ENCODE data around the gene OLFML2A.

The OLFML2A gene

GRCh38 chr9:124805186-124805585, 28.3 kb downstream of the OLFML2A start:
- Histone ChIP-seq H3K36me3 (replicated peaks; ENCODE audit: low read depth, low read length) (no peaks in the 10 kb centered on the region), H3K27me3 (ENCODE audit: low read depth, low read length) (no peaks in the 10 kb centered on the region), H3K79me2 (ENCODE audit: low read length) (no peaks in the 10 kb centered on the region), H3K9me3 (ENCODE audit: insufficient read depth, low read length) (no peaks in the 10 kb centered on the region), H3K4me1 (ENCODE audit: low read length) (peaks cover 23% of the 10 kb centered on the region), H3K4me2 (ENCODE audit: low read length) (no peak overlapping the region), H3K9ac (ENCODE audit: low read length) (no peak overlapping the region), H4K20me1 (ENCODE audit: insufficient read depth, low read length) (no peaks in the 10 kb centered on the region), H2AFZ (ENCODE audit: low read depth, low read length) (no peak overlapping the region), H3K4me3 (ENCODE audit: low read length) (no peak overlapping the region), H3K27ac (ENCODE audit: low read length) (no peak overlapping the region)
- TF ChIP-seq EZH2phosphoT487 (IDR thresholded peaks at IDR 0.05; ENCODE audit: low read depth) = no peak
- TF ChIP-seq, protein P1, sequence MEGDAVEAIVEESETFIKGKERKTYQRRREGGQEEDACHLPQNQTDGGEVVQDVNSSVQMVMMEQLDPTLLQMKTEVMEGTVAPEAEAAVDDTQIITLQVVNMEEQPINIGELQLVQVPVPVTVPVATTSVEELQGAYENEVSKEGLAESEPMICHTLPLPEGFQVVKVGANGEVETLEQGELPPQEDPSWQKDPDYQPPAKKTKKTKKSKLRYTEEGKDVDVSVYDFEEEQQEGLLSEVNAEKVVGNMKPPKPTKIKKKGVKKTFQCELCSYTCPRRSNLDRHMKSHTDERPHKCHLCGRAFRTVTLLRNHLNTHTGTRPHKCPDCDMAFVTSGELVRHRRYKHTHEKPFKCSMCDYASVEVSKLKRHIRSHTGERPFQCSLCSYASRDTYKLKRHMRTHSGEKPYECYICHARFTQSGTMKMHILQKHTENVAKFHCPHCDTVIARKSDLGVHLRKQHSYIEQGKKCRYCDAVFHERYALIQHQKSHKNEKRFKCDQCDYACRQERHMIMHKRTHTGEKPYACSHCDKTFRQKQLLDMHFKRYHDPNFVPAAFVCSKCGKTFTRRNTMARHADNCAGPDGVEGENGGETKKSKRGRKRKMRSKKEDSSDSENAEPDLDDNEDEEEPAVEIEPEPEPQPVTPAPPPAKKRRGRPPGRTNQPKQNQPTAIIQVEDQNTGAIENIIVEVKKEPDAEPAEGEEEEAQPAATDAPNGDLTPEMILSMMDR (IDR thresholded peaks at IDR 0.05; ENCODE audit: low read depth, low read length) = no peak

DNA sequence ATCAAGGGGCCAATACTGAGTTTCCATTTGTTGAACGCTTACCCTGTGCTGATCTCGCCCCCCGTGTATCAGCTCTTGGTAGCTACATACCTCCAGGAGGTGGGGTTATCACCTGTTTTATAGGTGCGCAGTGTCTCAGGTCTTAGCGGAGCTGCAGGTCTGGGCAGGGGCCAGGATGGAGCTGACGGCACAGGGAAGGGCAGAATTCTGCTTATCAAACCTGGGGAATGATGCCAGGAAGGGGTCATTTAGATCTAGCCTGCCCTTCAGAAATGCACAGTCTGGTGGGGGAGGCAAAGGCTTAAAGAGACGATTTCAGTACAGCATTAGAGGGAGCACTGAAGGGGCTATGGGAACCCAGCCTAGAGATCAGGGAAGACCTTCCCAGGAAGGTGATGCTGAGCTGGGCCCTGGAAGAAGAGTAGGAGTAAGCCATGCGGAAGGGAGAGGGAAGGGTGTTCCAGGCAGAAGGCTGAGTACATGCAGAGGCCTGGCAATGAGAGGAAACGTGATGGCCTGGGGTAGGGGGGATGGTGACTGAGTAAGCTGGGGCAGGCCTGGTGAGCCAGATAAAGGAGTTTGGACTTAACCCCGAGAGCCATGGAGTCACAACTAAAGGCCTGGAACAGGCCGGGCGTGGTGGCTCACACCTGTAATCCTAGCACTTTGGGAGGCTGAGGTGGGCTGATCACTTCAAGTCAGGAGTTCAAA, 31.5 kb downstream of the OLFML2A start:
- Histone ChIP-seq H3K79me2 (ENCODE audit: low read length) (no peaks in the 10 kb centered on the region), H3K4me2 (ENCODE audit: low read length) (no peak overlapping the region), H3K27me3 (ENCODE audit: low read depth, low read length) (no peaks in the 10 kb centered on the region), H3K36me3 (replicated peaks; ENCODE audit: low read depth, low read length) (no peaks in the 10 kb centered on the region), H3K9me3 (ENCODE audit: insufficient read depth, low read length) (no peaks in the 10 kb centered on the region), H3K4me3 (ENCODE audit: low read length) (no peak overlapping the region), H3K4me1 (ENCODE audit: low read length) (no peaks in the 10 kb centered on the region), H3K9ac (ENCODE audit: low read length) (no peak overlapping the region), H2AFZ (ENCODE audit: low read depth, low read length) (no peak overlapping the region), H3K27ac (ENCODE audit: low read length) (no peak overlapping the region), H4K20me1 (ENCODE audit: insufficient read depth, low read length) (no peaks in the 10 kb centered on the region)
- no peak for TF ChIP-seq EZH2phosphoT487 (IDR thresholded peaks at IDR 0.05; ENCODE audit: low read depth)
- TF ChIP-seq, protein P1 (IDR thresholded peaks at IDR 0.05; ENCODE audit: low read depth, low read length) = no peak

GRCh38 chr9:124809211-124809610, 32.3 kb downstream of the OLFML2A start:
- no peak overlapping the region for H3K4me3 ChIP-seq (ENCODE audit: low read length)
- H3K27me3 ChIP-seq (ENCODE audit: low read depth, low read length) = no peaks in the 10 kb centered on the region
- TF ChIP-seq, protein P1 (IDR thresholded peaks at IDR 0.05; ENCODE audit: low read depth, low read length) = no peak
- TF ChIP-seq EZH2phosphoT487 (IDR thresholded peaks at IDR 0.05; ENCODE audit: low read depth) = no peak

GRCh38 chr9:124809741-124810500, 33.0 kb downstream of the OLFML2A start:
- H3K4me1 ChIP-seq (ENCODE audit: low read length) = no peaks in the 10 kb centered on the region
- no peak overlapping the region for H3K9ac ChIP-seq (ENCODE audit: low read length)
- H3K27me3 ChIP-seq (ENCODE audit: low read depth, low read length) = no peaks in the 10 kb centered on the region
- TF ChIP-seq, protein P1 (IDR thresholded peaks at IDR 0.05; ENCODE audit: low read depth, low read length) = no peak
- TF ChIP-seq EZH2phosphoT487 (IDR thresholded peaks at IDR 0.05; ENCODE audit: low read depth) = no peak
- H2AFZ ChIP-seq (ENCODE audit: low read depth, low read length) = no peak overlapping the region
- H3K36me3 ChIP-seq (replicated peaks; ENCODE audit: low read depth, low read length) = no peaks in the 10 kb centered on the region
- H3K9me3 ChIP-seq (ENCODE audit: insufficient read depth, low read length) = no peaks in the 10 kb centered on the region
- H4K20me1 ChIP-seq (ENCODE audit: insufficient read depth, low read length) = no peaks in the 10 kb centered on the region
- no peaks in the 10 kb centered on the region for H3K79me2 ChIP-seq (ENCODE audit: low read length)
- no peak overlapping the region for H3K4me3 ChIP-seq (ENCODE audit: low read length)
- H3K4me2 ChIP-seq (ENCODE audit: low read length) = no peak overlapping the region
- H3K27ac ChIP-seq (ENCODE audit: low read length) = no peak overlapping the region

More at GRCh38 chr9:124809211-124809610, 32.3 kb downstream of the OLFML2A start:
- Histone ChIP-seq H3K36me3 (replicated peaks; ENCODE audit: low read depth, low read length) (no peaks in the 10 kb centered on the region), H4K20me1 (ENCODE audit: insufficient read depth, low read length) (no peaks in the 10 kb centered on the region), H3K9me3 (ENCODE audit: insufficient read depth, low read length) (no peaks in the 10 kb centered on the region), H3K27ac (ENCODE audit: low read length) (no peak overlapping the region), H3K9ac (ENCODE audit: low read length) (no peak overlapping the region), H2AFZ (ENCODE audit: low read depth, low read length) (no peak overlapping the region), H3K79me2 (ENCODE audit: low read length) (no peaks in the 10 kb centered on the region), H3K4me2 (ENCODE audit: low read length) (no peak overlapping the region), H3K4me1 (ENCODE audit: low read length) (no peaks in the 10 kb centered on the region)
